Activated CD4-positive, alpha-beta T cell treated with anti-CD3 and anti-CD28 coated beads, Interleukin-2, Interleukin-6, amounts not matched to agents 100 ng/mL and 50 ng/mL, durations not matched to agents 16 hours and 8 hours (primary cell): ENCODE measurements around the gene ITGB1.
A peak's percentile ranks its signal among the peaks of the same experiment; 100 is the strongest.
"Not testable (repeated sequence)": the region's sequence is repeated elsewhere in the genome, so short reads cannot be mapped to it uniquely, and the experiment has no call there.

Experiments used
- DNase-seq: peaks from one replicate; pipeline ENCODE4 v3.0.0-alpha.2; 2020

The ITGB1 gene

GRCh38 chr10:32929634-32930033 lies 28.4 kb downstream of the ITGB1 start:
- peak; percentile 44 for DNase-seq

- DNase-seq = no peak
Measured at GRCh38 chr10:32927750-32928149, 30.3 kb downstream of the ITGB1 start.

- DNase-seq = no peak
Measured at GRCh38 chr10:32923849-32924248, 34.2 kb downstream of the ITGB1 start.

GRCh38 chr10:32923134-32923533 lies 34.9 kb downstream of the ITGB1 start:
- no peak for DNase-seq

- no peak for DNase-seq
Measured at GRCh38 chr10:32922170-32922569, 35.9 kb downstream of the ITGB1 start.

GRCh38 chr10:32917817-32918216 lies 40.2 kb downstream of the ITGB1 start:
- DNase-seq = not testable (repeated sequence)

GRCh38 chr10:32911285-32912016 lies 46.6 kb downstream of the ITGB1 start:
- no peak for DNase-seq

GRCh38 chr10:32909970-32910369 lies 48.1 kb downstream of the ITGB1 start:
- not testable (repeated sequence) for DNase-seq

- DNase-seq = no peak
Measured at GRCh38 chr10:32909456-32909855, 48.6 kb downstream of the ITGB1 start.

GRCh38 chr10:32906595-32906994 lies 51.4 kb downstream of the ITGB1 start:
- no peak for DNase-seq

- DNase-seq = no peak
Measured at GRCh38 chr10:32905466-32905865, 52.6 kb downstream of the ITGB1 start.

GRCh38 chr10:32901815-32902214 lies 56.2 kb downstream of the ITGB1 start:
- no peak for DNase-seq

GRCh38 chr10:32895200-32895968 lies 62.6 kb downstream of the ITGB1 start:
- not testable (repeated sequence) for DNase-seq

- DNase-seq = no peak
Measured at GRCh38 chr10:32893916-32894664, 63.9 kb downstream of the ITGB1 start.

GRCh38 chr10:32893434-32893833 lies 64.6 kb downstream of the ITGB1 start:
- no peak for DNase-seq

- no peak for DNase-seq
Measured at GRCh38 chr10:32891261-32891660, 66.8 kb downstream of the ITGB1 start.

GRCh38 chr10:32890444-32890843 lies 67.6 kb downstream of the ITGB1 start:
- no peak for DNase-seq

- no peak for DNase-seq
Measured at GRCh38 chr10:32889631-32890212, 68.3 kb downstream of the ITGB1 start.

- no peak for DNase-seq
Measured at GRCh38 chr10:32888161-32888927, 69.7 kb downstream of the ITGB1 start.

- DNase-seq = no peak
Measured at GRCh38 chr10:32887481-32887880, 70.5 kb downstream of the ITGB1 start.

- DNase-seq = no peak
Measured at GRCh38 chr10:32882076-32882475, 76.0 kb downstream of the ITGB1 start.

GRCh38 chr10:32878646-32879045 lies 79.4 kb downstream of the ITGB1 start:
- no peak for DNase-seq
